MG63 (cell line): ENCODE data around the gene HNRNPA3. TPM values are rescaled to one million over a fixed set of nuclear protein-coding genes. Genes with fewer than 3 reads are reported as not detected.
"Not testable (repeated sequence)": the region's sequence is repeated elsewhere in the genome, so short reads cannot be mapped to it uniquely, and the experiment has no call there.

Experiments used
- DNase-seq: peaks from one replicate; pipeline ENCODE4 v3.0.0-alpha.2; 2020
- H3K27me3 ChIP-seq: fragments of 250-450 bp; sonication (Bioruptor Pico); 2 replicates; pipeline ENCODE4 v1.5.1; 2020; ENCODE audit warnings: mild to moderate bottlenecking, moderate library complexity
- H3K36me3 ChIP-seq: fragments of 250-450 bp; sonication (Bioruptor Pico); 2 replicates; pipeline ENCODE4 v1.5.1; 2020; ENCODE audit warnings: mild to moderate bottlenecking, moderate library complexity
- H3K4me3 ChIP-seq: fragments of 250-450 bp; sonication (Bioruptor Pico); 2 replicates; pipeline ENCODE4 v1.5.1; 2020; ENCODE audit warnings: mild to moderate bottlenecking, moderate library complexity
- H3K9me3 ChIP-seq: fragments of 250-450 bp; sonication (Bioruptor Pico); 2 replicates; pipeline ENCODE4 v1.5.1; 2020; ENCODE audit warnings: mild to moderate bottlenecking, moderate library complexity
- total RNA-seq: library from RNA; depleted of rRNA; stranded (reverse); fragments of >200 nt; shearing (Covaris generic); gene quantifications from 2 replicates; pipeline ENCODE4 v1.2.3, GENCODE V29; 2014; ENCODE audit warnings: low replicate concordance

HNRNPA3 gene
- total RNA-seq, 1 experiment from 2014 or later: 21.1 TPM

DNA sequence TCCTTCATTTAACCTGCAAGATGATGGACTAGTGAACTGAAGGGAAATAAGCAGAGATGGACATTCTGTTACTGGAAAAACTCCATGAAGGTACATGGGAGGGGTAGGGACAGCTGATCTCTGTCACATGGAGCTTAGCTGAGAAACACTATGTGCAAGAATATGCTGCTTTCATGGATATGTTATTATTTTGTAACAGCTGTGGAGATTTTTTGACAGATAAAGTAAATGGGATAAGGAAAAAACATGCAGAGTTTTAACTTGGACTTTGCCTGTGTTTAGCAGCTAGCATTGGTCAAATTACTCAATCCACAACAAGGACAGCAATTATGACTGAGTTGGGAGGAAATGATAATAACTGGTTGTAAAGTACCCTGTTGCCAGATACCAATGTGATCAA is 28.7 kb upstream of the HNRNPA3 start:
- DNase-seq: no peak
- H3K27me3 ChIP-seq: no peaks in the 10 kb centered on the region
- no peak overlapping the region for H3K4me3 ChIP-seq
- no peaks in the 10 kb centered on the region for H3K9me3 ChIP-seq
- H3K36me3 ChIP-seq: no peaks in the 10 kb centered on the region

DNA sequence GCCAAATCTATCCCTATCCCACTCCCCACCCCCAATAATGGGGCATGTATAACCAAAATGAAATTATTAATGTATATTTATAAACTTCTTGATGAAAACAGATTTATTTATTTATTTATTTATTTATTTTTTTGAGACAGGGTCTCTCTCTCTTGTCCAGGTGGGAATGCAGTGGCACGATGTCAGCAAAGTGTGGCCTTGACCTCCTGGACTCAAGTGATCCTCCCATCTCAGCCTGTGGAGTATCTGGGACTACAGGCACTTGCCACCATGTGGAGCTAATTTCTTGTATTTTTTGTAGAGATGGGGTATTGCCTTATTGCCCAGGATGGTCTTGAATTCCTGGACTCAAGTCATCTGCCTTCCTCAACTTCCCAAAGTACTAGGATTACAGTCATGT is 28.0 kb upstream of the HNRNPA3 start:
- Histone ChIP-seq H3K4me3 (no peak overlapping the region), H3K36me3 (no peaks in the 10 kb centered on the region), H3K9me3 (no peaks in the 10 kb centered on the region), H3K27me3 (no peaks in the 10 kb centered on the region)
- no peak for DNase-seq

DNA sequence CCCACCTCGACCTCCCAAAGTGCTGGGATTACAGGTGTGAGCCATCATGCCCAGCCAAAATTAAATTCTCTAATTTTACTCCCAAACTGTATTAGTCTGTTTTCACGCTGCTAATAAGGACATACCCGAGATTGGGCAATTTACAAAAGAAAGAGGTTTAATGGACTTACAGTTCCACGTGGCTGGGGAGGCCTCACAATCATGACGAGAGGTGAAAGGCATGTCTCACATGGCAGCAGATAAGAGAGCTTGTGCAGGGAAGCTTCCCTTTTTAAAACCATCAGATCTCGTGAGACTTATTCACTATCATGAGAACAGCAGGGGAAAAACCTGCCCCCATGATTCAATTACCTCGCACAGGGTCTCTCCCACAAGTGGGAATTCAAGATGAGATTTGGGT is 26.6 kb upstream of the HNRNPA3 start:
- H3K36me3 ChIP-seq, H3K9me3 ChIP-seq, DNase-seq, H3K27me3 ChIP-seq, H3K4me3 ChIP-seq: not testable (repeated sequence)

DNA sequence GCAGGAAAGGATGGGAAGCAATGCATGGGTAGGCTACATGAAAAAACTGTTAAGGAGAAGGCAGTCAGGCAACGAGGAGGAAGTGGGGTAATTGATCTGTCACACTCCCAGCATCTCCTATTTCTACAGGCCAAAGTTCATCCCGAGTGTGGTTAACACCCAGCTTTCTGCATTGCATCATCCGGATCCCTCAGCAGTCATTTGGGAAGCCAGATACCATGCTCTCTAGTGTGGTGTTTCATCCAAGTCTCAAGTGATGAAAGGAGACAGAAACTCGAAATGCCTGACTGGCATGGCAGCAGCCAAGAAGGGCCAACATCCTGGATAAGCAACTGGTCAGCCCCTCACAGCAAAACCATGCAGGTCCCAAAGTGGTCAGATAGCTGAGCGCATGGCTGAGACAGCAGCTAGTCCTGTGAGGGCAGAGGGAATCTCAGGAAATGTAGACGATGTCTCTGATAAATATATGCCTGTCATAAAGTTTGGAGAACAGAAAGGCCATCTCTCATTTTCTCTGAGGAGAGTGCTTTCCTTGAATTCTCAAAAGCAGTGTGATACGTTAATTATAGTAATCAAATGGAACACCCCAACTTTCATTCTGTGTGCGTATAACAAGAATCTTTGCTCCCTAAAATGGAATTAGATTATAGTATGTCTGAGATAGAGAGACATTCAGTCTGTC is 24.8 kb upstream of the HNRNPA3 start:
- DNase-seq: peak; percentile 43
- no peaks in the 10 kb centered on the region for H3K9me3 ChIP-seq

DNA sequence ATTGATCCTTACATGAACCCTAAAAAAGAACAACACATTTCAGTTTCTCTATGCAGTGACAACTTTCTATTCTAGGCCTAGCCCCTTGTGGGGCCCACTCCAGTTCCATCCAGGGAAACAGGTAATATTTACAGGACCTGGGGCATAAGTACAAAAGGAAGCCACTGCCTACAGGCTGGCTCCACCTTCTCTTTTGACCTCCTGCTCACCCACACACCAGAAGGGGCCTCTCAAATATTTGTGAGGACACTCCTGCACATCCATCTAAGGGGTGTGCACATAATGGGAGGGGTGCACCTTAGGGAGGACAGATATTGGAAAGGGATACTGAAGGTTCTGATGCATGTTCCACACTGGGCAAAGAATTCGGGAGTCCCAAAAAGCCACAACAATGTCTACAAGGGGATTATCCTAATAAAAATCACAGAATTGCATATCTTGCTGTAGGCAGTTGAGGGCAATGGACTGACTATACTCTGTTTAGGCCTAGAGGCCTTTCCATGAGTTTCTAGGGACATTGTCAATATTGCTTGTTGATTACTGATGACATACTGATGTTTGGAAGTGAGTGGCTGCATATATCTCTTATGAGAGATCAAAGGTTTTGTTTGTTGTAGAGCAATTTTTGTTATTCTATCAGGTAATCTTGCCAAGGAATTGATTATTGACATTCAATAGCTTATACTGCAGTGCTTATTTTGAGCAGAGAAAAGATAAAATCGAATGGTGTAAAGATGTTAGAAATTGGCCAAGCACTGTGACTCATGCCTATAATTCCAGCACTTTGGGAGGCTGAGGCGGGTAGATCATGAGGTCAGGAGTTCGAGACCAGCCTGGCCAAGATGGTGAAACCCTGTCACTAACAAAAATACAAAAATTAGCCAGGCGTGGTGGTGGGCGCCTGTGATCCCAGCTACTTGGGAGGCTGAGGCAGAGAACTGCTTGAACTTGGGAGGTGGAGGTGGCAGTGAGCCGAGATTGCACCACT is 23.8 kb upstream of the HNRNPA3 start:
- no peaks in the 10 kb centered on the region for H3K9me3 ChIP-seq
- no peaks in the 10 kb centered on the region for H3K36me3 ChIP-seq
- DNase-seq: no peak

More for the DNA sequence above, 24.8 kb upstream of the HNRNPA3 start:
- no peak overlapping the region for H3K4me3 ChIP-seq
- H3K27me3 ChIP-seq: no peaks in the 10 kb centered on the region
- no peaks in the 10 kb centered on the region for H3K36me3 ChIP-seq

DNA sequence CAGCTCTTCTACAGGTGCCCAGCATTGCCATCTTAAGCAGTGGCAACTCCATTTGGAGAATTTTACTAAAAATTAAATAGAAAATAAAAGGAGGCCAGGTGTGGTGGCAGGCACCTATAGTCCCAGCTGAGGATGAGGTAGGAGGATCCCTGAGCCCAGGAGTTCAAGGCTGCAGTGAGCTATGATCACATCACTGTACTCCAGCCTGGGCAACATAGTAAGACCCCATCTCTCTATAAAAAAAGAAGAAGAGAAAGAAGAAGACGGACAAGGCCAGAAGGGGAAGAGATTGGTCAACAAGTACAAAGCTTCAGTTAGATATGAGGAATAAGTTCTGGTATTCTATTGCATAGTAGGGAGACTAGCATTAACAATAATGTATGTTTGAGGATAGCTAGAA is 21.7 kb upstream of the HNRNPA3 start:
- Histone ChIP-seq H3K9me3 (no peaks in the 10 kb centered on the region), H3K27me3 (no peaks in the 10 kb centered on the region), H3K4me3 (no peak overlapping the region), H3K36me3 (no peaks in the 10 kb centered on the region)
- no peak for DNase-seq

More for the DNA sequence above, 23.8 kb upstream of the HNRNPA3 start:
- no peaks in the 10 kb centered on the region for H3K27me3 ChIP-seq
- no peak overlapping the region for H3K4me3 ChIP-seq

DNA sequence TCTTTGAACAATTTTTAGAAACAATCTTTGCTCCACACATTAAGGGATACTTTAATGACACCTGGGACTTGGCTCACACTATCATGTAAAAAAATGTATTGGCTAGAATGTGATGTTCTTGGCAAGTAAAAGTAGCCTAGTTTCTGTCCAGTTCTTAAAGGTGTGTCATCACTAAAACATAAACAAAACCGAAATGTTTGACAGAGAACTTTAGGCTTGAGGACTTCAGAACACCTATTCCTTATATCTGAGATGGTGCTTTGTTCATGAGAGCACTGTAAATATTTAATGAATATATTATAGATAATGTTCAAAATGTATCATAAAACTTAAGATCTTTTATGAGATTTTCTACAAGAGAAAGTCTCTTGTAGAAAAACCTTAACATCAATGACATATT is 19.8 kb upstream of the HNRNPA3 start:
- H3K27me3 ChIP-seq: no peaks in the 10 kb centered on the region
- H3K36me3 ChIP-seq: no peaks in the 10 kb centered on the region
- H3K4me3 ChIP-seq: no peak overlapping the region
- DNase-seq: no peak
- H3K9me3 ChIP-seq: no peaks in the 10 kb centered on the region

DNA sequence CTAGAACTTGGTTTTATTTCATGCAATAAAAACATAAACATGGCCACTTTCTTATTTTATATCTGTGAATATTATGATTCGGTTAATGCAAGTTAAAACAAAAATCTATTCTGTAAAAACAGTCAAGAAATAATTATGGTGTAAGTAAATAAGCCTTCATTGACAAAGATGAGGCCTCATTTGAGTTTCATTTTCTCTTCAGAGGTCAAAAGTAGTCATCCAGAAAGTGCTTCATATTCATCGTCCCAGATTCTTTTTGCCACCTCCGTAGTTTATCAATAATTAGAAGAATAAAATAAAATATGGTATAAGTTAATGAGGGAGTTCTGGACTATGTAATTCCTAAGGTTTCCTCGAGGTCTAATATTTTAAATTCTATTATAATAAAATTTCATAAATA is 19.4 kb upstream of the HNRNPA3 start:
- Histone ChIP-seq H3K36me3 (no peaks in the 10 kb centered on the region), H3K4me3 (no peak overlapping the region), H3K27me3 (no peaks in the 10 kb centered on the region), H3K9me3 (no peaks in the 10 kb centered on the region)
- no peak for DNase-seq

DNA sequence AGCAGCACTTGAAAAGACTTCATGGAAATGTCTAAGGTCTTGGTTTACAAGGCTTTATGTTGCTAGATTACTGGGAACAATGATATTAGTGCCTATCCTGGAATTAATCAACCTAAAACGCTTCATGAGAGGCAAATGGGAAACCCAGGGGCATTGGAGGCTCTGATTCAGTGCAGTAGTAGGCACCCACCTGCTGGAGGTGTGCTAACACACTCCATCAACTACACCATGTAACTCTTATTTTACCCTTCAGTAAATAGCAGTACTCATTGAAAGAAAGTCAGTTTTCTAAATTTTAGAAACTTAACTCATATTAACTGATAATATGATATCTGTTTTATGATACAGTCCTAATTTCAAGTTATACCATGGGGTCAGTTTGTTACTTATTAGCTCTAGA is 17.4 kb upstream of the HNRNPA3 start:
- no peak overlapping the region for H3K4me3 ChIP-seq
- no peaks in the 10 kb centered on the region for H3K9me3 ChIP-seq
- no peak for DNase-seq
- H3K36me3 ChIP-seq: no peaks in the 10 kb centered on the region
- H3K27me3 ChIP-seq: no peaks in the 10 kb centered on the region

DNA sequence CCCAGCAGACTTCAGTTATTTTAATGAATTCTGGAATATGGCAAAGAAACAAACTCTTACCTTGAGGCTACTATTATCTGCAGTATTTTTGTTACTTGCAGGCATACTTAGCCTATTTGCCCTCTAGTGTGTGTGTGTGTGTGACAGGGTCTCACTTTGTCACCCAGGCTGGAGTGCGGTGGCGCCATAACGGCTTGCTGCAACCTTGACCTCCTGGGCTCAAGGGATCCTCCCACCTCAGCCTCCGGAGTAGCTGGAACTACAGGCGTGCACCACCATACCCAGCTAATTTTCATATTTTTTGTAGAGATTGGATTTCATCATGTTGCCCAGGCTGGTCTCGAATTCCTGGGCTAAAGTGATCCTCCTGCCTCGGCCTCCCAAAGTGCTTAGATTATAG is 12.2 kb upstream of the HNRNPA3 start:
- H3K36me3 ChIP-seq, H3K9me3 ChIP-seq, DNase-seq, H3K4me3 ChIP-seq, H3K27me3 ChIP-seq: not testable (repeated sequence)

DNA sequence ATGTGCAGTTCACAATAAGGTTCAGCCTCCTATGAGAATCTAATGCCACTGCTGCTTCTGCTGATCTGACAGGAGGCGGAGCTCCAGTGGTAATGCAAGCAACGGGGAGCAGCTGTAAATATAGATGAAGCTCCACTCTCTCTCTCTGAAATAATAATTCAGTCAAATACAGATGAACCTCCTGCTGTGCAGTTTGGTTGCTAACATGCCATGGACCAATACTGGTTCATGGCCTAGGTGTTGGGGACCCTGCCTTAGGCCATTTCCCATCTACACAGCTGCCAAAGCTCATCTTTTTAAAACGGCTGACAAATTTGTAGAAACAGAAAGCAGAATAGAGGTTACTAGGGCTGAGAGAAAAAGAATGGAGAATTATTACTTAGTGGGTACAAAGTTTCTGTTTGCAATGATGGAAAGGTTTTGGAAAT is 10.7 kb upstream of the HNRNPA3 start:
- Histone ChIP-seq H3K36me3 (no peaks in the 10 kb centered on the region), H3K9me3 (no peaks in the 10 kb centered on the region), H3K27me3 (no peaks in the 10 kb centered on the region), H3K4me3 (no peak overlapping the region)
- no peak for DNase-seq

DNA sequence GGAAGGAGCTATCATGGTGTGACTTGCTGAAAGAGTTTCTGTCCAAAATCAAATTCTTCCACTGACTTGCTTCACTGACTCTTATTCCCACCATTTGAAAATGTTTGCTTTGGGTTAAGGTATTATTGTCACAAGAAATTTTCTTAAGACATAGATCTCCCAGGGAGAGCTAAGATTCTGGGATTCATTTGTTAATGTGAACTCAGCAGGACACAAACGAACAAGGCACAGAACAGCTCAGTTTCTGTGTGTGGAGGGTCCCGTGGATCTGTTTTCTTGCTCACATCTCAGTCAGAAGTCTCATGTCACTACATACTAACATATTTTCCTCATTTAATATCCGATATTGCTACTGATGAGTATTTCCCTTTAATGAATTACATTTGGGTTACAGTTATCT is 8.2 kb upstream of the HNRNPA3 start:
- H3K9me3 ChIP-seq: no peaks in the 10 kb centered on the region
- H3K4me3 ChIP-seq: no peak overlapping the region
- H3K36me3 ChIP-seq: no peaks in the 10 kb centered on the region
- H3K27me3 ChIP-seq: no peaks in the 10 kb centered on the region
- no peak for DNase-seq

DNA sequence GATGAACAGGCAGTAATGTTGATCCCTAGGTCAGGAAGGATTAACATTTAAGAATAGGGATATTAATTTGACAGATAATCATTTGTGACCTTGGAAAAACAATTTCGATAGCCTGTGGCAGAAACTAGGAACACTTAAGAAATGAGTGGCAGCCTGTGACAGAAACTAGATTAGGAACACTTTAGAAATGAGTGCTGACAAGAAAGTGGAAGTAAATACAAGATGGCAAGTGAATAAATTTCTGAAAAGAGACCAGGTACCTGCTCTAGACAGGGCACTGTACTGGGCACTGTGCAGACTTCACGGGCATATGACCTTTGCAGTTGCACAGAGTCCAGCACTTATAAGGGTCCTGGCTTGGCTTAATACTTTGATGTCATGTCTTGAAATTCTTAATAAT is 5.5 kb upstream of the HNRNPA3 start:
- Histone ChIP-seq H3K4me3 (no peak overlapping the region), H3K36me3 (no peaks in the 10 kb centered on the region), H3K27me3 (no peaks in the 10 kb centered on the region), H3K9me3 (no peaks in the 10 kb centered on the region)
- no peak for DNase-seq

DNA sequence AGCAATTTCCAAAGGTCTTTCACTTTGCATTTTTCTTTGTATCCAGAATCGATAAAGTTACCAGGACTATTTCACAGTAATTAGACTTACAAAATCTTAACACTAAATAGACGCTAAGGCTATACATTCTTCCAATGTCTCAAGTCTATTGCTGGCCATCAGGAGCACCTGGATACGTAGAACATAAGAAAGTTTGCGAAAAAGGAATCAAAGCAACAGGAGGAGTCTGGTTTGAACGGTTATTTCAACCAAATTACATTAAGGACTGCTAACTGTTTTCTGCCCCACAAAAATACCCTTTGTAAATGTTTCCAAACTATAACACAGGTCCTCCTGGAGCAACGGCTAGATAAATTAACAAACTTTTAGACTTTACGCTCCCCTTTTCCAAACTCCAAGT is 1.4 kb upstream of the HNRNPA3 start:
- Histone ChIP-seq H3K27me3 (no peaks in the 10 kb centered on the region), H3K9me3 (no peaks in the 10 kb centered on the region), H3K4me3 (peak overlapping the region; percentile 83), H3K36me3 (peaks cover 30% of the 10 kb centered on the region)
- no peak for DNase-seq

DNA sequence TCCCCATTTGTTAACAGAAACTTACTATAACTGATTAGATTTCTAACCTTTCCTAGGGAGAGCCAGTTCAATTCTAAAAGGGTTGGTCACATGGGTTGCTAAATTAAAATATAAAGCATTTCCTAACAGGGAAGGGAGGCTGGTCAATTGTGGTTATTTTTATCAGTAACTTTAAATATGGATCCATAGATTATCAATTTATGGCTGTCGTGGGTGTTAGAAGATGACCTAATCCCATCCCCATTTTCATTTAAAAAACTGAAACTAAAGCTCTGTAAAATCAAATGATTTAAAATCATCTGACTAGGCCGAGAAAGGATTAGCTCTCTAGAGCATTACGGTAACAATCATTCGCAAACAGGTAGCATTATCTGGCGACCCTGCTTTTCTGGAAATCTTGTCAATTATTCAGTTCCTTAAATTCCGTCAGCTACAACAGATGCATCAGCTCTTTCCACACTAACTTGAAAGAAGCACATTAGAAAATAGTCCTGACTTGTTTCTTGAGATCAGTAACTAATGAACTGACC is 953 bp upstream of the HNRNPA3 start:
- Histone ChIP-seq H3K9me3 (no peaks in the 10 kb centered on the region), H3K27me3 (no peaks in the 10 kb centered on the region), H3K36me3 (peaks cover 35% of the 10 kb centered on the region), H3K4me3 (peak overlapping the region; percentile 83)
- DNase-seq: no peak

DNA sequence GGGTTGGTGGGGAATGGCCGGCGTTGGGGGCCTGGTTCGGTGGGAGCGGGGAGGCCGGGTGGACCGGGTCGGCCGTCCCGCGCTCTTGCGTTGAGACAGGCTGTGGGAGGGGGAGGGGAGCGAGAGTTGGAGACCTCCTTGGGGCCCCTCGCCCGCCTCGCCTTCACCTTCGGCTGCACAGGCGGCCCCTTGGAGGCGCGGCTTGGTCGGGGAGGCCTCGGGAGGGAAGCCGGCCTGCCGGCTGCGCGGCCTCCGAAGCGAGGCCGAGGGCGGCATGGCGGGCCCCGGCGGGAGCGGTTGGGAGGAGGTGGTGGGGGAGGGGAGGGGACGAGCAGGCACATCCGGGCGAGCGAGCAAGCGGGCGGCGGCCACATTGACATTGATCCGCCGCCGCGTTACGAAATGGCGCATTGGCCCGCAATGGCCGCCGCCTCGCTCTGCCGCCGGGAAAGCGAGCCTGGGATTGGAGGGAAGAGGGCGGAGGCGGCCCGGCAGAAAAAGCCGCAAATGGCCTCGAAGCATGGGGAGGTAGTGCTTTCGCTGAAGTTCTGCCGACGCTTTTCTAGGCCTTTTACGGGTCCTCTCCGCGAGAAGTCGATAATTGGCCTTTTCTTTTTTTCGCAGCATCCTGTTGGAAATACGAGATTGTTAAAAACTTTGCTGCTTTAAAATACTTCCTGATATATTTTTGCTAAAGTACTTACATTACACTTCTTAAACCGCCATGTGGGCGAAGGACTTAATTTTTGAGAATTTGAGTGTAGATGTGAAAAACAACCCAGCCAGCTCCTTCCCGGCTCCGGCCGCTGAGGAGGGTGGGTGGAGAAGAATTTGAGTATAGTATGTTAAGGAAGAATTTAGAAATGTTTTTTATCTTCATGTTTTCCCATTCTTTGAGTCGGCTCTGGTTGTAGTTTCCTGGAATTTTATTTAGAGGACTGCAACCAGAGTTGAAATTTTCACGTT is 580 bp downstream of the HNRNPA3 start:
- Histone ChIP-seq H3K9me3 (no peaks in the 10 kb centered on the region), H3K4me3 (peak overlapping the region; percentile 83), H3K27me3 (no peaks in the 10 kb centered on the region), H3K36me3 (peaks cover 49% of the 10 kb centered on the region)
- DNase-seq: peak; percentile 92
